Endothelial cell of umbilical vein (primary cell): ENCODE measurements around the gene ZNF786.

Source experiments
- CTCF ChIP-seq, 2 donors: IDR thresholded peaks; 1 replicate in 1 of 2; 2 replicates in 1 of 2; pipeline ENCODE4 v1.5.1; 2011; ENCODE audit warnings: low read length in 2 of 2, mild to moderate bottlenecking in 2 of 2, moderate library complexity in 2 of 2, control low read depth in 1 of 2, inconsistent platforms in 1 of 2, low read depth in 1 of 2; ENCODE audit not compliant: insufficient read depth in 1 of 2; ENCODE audit errors: extremely low read depth in 1 of 2
- EZH2 ChIP-seq: IDR thresholded peaks from 2 replicates; pipeline ENCODE4 v1.6.1; 2012; ENCODE audit warnings: borderline replicate concordance, low read depth, mild to moderate bottlenecking, moderate library complexity, low read length, inconsistent platforms; ENCODE audit not compliant: severe bottlenecking
- POLR2AphosphoS5 ChIP-seq: IDR thresholded peaks from 2 replicates; pipeline ENCODE4 v1.6.1; 2012; ENCODE audit warnings: low read depth, mild to moderate bottlenecking, control low read depth, low read length, moderate library complexity; ENCODE audit not compliant: insufficient read depth

GRCh38 chr7:149041350-149041749, 49.2 kb downstream of the ZNF786 start:
- TF ChIP-seq EZH2 (no peak), CTCF (IDR thresholded peaks at IDR 0.05; ENCODE audit: extremely low read depth in 1 of 2, insufficient read depth in 1 of 2, low read depth in 1 of 2, low read length in 2 of 2) (no peak), POLR2AphosphoS5 (no peak)
